Measurements from ENCODE around the gene VAMP2.

Gene VAMP2

DNA sequence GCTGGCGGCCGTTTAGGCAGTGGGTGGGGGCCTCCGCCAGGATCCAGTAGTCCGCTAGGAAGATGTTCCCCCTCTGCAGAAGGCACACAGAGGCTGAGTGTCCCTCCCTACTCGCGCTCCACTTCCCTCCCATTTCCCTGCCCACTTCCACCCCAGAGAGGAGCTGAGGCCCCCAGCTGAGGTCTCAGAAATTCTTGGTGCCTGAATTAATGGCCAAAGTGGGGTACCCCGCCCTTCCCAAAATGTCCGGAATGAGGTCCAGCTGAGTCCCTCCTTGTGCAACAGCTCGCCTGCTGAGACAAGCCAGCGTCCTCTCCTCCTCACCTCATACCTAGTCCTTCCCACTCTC lies 52.3 kb downstream of the VAMP2 start:
- TF ChIP-seq, protein P1, sequence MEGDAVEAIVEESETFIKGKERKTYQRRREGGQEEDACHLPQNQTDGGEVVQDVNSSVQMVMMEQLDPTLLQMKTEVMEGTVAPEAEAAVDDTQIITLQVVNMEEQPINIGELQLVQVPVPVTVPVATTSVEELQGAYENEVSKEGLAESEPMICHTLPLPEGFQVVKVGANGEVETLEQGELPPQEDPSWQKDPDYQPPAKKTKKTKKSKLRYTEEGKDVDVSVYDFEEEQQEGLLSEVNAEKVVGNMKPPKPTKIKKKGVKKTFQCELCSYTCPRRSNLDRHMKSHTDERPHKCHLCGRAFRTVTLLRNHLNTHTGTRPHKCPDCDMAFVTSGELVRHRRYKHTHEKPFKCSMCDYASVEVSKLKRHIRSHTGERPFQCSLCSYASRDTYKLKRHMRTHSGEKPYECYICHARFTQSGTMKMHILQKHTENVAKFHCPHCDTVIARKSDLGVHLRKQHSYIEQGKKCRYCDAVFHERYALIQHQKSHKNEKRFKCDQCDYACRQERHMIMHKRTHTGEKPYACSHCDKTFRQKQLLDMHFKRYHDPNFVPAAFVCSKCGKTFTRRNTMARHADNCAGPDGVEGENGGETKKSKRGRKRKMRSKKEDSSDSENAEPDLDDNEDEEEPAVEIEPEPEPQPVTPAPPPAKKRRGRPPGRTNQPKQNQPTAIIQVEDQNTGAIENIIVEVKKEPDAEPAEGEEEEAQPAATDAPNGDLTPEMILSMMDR (IDR thresholded peaks at IDR 0.05; ENCODE audit: low read length): no peak
- TF ChIP-seq EZH2 (IDR thresholded peaks at IDR 0.05; ENCODE audit: borderline replicate concordance, low read length): no peak

DNA sequence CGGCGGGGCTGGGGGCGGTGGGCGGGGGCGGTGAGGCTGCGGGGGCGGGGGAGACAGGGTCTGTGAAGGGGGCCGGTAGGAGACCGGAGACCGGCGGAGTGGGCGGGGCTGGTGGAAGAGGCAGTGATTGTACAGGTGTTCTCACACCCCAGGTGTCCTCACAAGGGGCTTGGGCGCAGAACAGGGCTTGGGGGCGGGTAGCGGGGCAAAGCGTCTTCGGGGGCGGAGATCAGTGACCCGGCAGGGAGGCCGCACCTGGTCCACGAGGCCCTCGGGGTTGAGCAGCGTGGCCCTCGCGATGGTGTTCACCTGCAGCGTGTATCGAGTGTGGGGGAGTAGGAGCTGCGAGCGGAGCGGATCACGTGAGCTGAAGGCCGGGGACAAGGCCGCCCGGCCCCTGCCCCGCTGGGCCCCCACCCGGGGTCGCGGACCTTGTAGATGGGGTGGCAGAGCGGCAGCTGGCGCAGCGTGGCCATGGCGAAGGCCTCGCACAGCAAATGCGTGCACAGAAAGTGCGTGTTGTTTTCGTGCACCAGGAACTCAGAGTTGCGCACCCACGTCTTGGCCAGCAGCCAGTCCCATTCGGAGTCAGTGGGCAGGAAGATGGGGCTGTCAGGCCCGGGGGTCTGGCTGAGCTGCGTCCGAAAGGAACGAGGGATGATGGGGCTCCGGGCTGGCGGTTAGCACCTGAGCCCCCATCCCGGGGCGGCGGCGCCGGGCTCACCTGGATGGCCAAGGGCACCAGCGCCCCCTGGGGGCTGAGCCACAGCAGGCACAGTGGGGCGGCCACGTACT lies 52.9 kb downstream of the VAMP2 start:
- no peaks in the 10 kb centered on the region for H3F3A ChIP-seq (ENCODE audit: insufficient read depth, low read length)
- H3K79me2 ChIP-seq (ENCODE audit: insufficient read depth, low read length): no peaks in the 10 kb centered on the region
- H3K9me3 ChIP-seq (ENCODE audit: low read length): no peaks in the 10 kb centered on the region
- TF ChIP-seq EZH2 (IDR thresholded peaks at IDR 0.05; ENCODE audit: borderline replicate concordance, low read length): no peak
- TF ChIP-seq, protein P1 (IDR thresholded peaks at IDR 0.05; ENCODE audit: low read length): peak; percentile 92
- peak overlapping the region; percentile 57 for H3K4me3 ChIP-seq (ENCODE audit: low read depth, low read length, poor library complexity, severe bottlenecking)
- no peaks in the 10 kb centered on the region for H3K9me2 ChIP-seq (ENCODE audit: low read depth, low read length)
- peaks cover 6% of the 10 kb centered on the region for H3K4me1 ChIP-seq (ENCODE audit: insufficient read depth, low read length, severe bottlenecking)
- no peaks in the 10 kb centered on the region; the same call in none of the 2 replicates for H3K27me3 ChIP-seq (ENCODE audit: insufficient read depth, low read length)
- peak overlapping the region; percentile 10; the same call in 1 of the 2 replicates for H3K9ac ChIP-seq (ENCODE audit: low read length)
- H3K27ac ChIP-seq (ENCODE audit: low read depth, low read length, poor library complexity, severe bottlenecking): no peak overlapping the region
- H3K4me2 ChIP-seq (ENCODE audit: low read length): peak overlapping the region; percentile 82
- H4K20me1 ChIP-seq (ENCODE audit: insufficient read depth, low read length): no peaks in the 10 kb centered on the region
- no peaks in the 10 kb centered on the region for H3K36me3 ChIP-seq (ENCODE audit: insufficient read depth, low read length)
- no peak overlapping the region for H2AFZ ChIP-seq (ENCODE audit: low read length)

More for the DNA sequence above, 52.3 kb downstream of the VAMP2 start:
- Histone ChIP-seq H3K36me3 (ENCODE audit: insufficient read depth, low read length) (no peaks in the 10 kb centered on the region), H3K4me3 (ENCODE audit: low read depth, low read length, poor library complexity, severe bottlenecking) (peak overlapping the region; percentile 57), H4K20me1 (ENCODE audit: insufficient read depth, low read length) (no peaks in the 10 kb centered on the region), H3K27me3 (ENCODE audit: insufficient read depth, low read length) (no peaks in the 10 kb centered on the region; the same call in none of the 2 replicates), H2AFZ (ENCODE audit: low read length) (no peak overlapping the region), H3K4me1 (ENCODE audit: insufficient read depth, low read length, severe bottlenecking) (peaks cover 6% of the 10 kb centered on the region), H3K79me2 (ENCODE audit: insufficient read depth, low read length) (no peaks in the 10 kb centered on the region), H3K9me2 (ENCODE audit: low read depth, low read length) (no peaks in the 10 kb centered on the region), H3K27ac (ENCODE audit: low read depth, low read length, poor library complexity, severe bottlenecking) (no peak overlapping the region), H3K9me3 (ENCODE audit: low read length) (no peaks in the 10 kb centered on the region), H3K4me2 (ENCODE audit: low read length) (peak overlapping the region; percentile 82), H3F3A (ENCODE audit: insufficient read depth, low read length) (no peaks in the 10 kb centered on the region), H3K9ac (ENCODE audit: low read length) (no peak overlapping the region)
